Epithelial cell of proximal tubule (primary cell): ENCODE results near the gene ASXL2. TPM values are rescaled to one million over a fixed set of nuclear protein-coding genes. Genes with fewer than 3 reads are reported as not detected.

Experiments
- DNase-seq: peaks from one replicate; pipeline ENCODE4 v3.0.0-alpha.2; 2011; ENCODE audit warnings: low read depth
- H3K4me3 ChIP-seq: 2 replicates; pipeline ENCODE4 v1.5.1; 2011; ENCODE audit warnings: low read depth, mild to moderate bottlenecking, low read length
- total RNA-seq: library from RNA; depleted of rRNA; stranded (reverse); fragments of >200 nt; gene quantifications from 2 replicates; pipeline ENCODE4 v1.2.3, GENCODE V29; 2015
- TF ChIP-seq, protein P1 (sequence below): conservative IDR thresholded peaks from 2 replicates; pipeline ENCODE4 v1.5.1; 2012; ENCODE audit warnings: low read depth, mild to moderate bottlenecking, low read length

The ASXL2 gene
- total RNA-seq, 1 donor from 2014 or later: 10.1 TPM

DNA sequence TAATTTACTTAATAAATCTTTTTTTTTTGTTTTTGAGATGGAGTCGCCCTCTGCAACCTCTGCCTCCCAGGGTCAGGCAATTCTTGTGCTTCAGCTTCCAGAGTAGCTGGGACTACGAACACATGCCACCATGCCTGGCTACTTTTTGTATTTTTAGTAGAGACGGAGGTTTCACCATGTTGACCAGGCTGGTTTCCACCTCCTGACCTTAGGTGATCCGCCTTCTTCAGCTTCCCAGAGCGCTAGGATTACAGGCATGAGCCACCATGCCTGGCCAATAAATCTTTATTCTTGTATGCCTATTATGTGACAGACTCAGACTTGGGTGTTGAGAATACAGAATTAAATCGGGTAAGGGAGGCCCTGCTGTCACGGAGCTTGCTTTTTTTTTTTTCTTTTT is 16.7 kb upstream of the ASXL2 start:
- H3K4me3 ChIP-seq: no peak overlapping the region
- DNase-seq: no peak
- TF ChIP-seq, protein P1, sequence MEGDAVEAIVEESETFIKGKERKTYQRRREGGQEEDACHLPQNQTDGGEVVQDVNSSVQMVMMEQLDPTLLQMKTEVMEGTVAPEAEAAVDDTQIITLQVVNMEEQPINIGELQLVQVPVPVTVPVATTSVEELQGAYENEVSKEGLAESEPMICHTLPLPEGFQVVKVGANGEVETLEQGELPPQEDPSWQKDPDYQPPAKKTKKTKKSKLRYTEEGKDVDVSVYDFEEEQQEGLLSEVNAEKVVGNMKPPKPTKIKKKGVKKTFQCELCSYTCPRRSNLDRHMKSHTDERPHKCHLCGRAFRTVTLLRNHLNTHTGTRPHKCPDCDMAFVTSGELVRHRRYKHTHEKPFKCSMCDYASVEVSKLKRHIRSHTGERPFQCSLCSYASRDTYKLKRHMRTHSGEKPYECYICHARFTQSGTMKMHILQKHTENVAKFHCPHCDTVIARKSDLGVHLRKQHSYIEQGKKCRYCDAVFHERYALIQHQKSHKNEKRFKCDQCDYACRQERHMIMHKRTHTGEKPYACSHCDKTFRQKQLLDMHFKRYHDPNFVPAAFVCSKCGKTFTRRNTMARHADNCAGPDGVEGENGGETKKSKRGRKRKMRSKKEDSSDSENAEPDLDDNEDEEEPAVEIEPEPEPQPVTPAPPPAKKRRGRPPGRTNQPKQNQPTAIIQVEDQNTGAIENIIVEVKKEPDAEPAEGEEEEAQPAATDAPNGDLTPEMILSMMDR: no peak

DNA sequence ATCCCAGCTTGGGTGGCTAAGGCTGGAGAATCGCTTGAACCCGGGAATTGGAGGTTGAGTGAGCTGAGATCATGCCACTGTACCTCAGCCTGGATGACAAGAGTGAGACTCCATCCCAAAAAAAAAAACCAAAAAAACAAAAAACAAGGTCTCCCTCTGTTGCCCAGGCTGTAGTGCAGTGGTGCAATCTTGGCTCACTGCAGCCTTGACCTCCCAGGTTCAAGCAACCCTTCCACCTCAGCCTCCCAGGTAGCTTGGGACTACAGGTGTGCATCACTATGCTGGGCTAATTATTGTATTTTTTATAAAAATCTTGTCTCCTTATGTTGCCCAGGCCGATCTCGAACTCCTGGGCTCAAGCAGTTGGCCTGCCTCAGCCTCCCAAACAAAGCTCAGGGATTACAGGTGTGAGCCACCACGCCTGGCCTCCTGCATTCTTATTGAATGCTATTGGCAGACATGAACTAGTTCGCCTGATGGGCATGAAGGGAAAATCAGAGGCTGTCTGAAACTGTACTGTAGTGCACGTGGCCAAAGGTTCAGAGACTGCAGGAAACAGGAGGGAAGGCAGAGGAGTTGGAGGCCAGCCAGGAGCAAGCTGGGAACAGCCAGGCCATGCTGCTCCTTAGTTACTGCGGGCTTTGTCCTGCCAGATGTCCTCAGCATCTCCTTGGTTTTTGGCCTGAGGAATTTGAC is 16.0 kb upstream of the ASXL2 start:
- no peak overlapping the region for H3K4me3 ChIP-seq
- TF ChIP-seq, protein P1: no peak
- DNase-seq: no peak

DNA sequence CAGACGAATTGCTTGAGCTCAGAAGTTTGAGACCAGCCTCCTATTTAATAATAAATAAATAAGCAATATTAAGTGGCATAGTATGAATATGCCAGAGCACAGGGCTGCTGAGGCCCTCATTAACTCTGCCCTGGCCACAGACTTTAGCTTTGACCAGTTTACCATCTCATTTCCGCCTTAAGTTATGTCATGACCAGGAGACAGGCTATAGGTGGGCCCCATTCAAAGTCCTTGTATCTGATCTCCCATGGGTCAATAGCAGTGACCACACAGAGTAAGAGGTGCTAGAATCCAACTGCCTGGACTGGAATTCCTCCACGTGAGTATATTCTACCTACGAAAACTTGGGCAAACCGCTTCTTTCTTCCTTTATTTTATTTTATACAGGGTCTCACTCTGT is 13.4 kb upstream of the ASXL2 start:
- no peak for DNase-seq
- no peak overlapping the region for H3K4me3 ChIP-seq
- TF ChIP-seq, protein P1: no peak

DNA sequence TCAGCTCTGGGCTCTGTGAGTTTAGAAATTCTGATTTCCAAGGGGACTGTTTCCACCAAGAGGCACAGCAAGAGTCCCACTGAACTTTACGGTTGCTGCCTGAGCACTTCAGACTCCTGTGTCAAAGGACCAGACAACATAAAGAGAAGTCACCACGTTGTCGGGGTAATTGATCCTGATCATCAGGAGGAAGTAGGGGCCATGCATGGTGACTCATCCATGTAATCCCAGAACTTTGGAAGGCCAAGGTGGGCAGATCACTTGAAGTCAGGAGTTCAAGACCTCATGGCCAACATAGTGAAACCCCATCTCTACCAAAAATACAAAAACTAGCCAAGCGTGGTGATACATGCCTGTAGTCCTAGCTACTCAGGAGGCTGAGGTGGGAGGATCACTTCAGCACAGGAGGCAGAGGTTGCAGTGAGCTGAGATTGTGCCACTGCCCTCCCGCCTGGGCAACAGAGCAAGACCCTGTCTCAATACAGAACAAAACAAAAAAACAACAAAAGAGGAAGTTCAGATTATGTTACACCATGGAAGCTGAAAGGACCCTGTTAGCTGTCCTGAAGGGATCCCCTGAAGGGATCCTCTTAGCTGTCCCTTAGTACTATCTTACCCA is 9.4 kb upstream of the ASXL2 start:
- no peak overlapping the region for H3K4me3 ChIP-seq
- no peak for DNase-seq
- TF ChIP-seq, protein P1: no peak

DNA sequence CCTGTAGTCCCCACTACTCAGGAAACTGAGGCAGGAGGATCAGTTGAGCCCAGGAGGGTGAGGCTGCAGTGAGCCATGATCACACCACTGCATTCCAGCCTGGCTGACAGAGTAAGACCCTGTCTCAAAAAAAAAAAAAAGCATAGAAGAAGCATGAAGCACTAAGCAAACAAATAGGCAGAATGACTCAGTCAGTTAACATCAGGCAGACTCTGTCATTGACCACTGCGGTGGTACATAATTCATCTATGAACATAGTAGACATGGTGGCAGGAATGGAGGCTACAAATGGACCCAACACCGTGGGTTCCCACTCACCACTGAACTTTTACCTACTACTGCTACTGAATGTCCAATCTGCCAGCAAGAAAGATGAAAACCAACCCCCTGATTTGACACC is 7.6 kb upstream of the ASXL2 start:
- no peak for DNase-seq
- no peak overlapping the region for H3K4me3 ChIP-seq
- TF ChIP-seq, protein P1: no peak

DNA sequence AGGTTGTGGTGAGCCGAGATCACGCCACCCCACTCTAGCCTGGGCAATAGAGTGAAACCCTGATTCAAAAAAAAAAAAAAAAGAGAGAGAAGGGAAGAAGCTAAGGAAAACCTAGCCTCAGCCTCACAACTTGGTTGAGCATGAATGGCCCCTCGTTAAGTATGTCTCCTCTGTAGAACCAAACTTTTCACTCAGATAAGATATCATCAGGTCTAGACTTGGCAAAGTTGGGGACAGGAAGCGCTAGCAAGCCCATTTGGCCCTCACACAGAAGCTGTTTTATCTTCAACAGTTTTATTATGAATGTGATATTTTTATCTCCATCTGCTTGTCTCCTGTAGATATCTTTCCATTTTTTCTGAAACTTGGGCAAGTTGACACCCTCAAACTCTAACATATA is 3.5 kb upstream of the ASXL2 start:
- H3K4me3 ChIP-seq: no peak overlapping the region
- TF ChIP-seq, protein P1: no peak
- DNase-seq: no peak

DNA sequence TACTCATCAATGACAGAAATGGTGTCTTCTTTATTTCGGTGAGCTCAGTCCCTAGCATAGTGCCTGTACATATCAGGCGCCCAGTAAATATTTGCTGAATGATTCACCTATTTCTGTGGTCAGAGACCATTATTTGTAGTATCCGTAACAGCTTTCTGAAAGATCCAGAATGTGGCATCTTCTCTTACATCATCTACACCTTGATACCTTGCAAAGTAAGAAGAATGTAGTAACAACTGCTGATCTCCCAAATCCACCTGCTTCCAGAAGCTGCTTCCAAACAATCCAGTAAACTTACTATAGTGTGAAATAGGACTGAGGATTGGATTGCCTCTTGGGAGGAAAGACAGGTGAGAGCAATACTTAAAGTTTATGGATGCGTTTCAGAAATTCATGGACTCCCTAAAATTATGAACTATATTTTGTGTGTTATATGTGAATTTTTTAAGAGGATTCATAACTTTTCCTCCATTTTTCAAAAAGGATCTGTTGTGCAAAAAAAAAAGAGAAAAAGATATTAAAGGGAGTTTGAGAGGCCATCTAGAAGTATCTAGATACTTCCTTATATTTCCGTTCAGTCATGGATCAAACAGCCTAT is 945 bp upstream of the ASXL2 start:
- TF ChIP-seq, protein P1: no peak
- no peak for DNase-seq
- peak overlapping the region; percentile 97 for H3K4me3 ChIP-seq
